Stimulated activated CD4-positive, alpha-beta T cell treated with anti-CD3 and anti-CD28 coated beads, Interleukin-4, amount 100 ng/mL, for 4 hours (primary cell): ENCODE results near the gene SRRM2.

Experiments used
- DNase-seq, 2 experiments: peaks; one replicate each; pipeline ENCODE4 v3.0.0-alpha.2; 2020

SRRM2 gene

GRCh38 chr16:2778630-2778958 lies 26.2 kb downstream of the SRRM2 start:
- DNase-seq, result no peak

GRCh38 chr16:2779151-2779920 lies 26.9 kb downstream of the SRRM2 start:
- DNase-seq, result no peak

GRCh38 chr16:2779978-2780898 lies 27.8 kb downstream of the SRRM2 start:
- DNase-seq, result no peak

GRCh38 chr16:2782583-2783351 lies 30.3 kb downstream of the SRRM2 start:
- DNase-seq, result no peak

- DNase-seq, result no peak
Observed at GRCh38 chr16:2783581-2784357, 31.3 kb downstream of the SRRM2 start.

GRCh38 chr16:2784358-2785100 lies 32.1 kb downstream of the SRRM2 start:
- no peak for DNase-seq

- peak; percentile 38 to 44 for DNase-seq
Observed at GRCh38 chr16:2785101-2785991, 32.9 kb downstream of the SRRM2 start.

GRCh38 chr16:2786061-2786825 lies 33.8 kb downstream of the SRRM2 start:
- DNase-seq, result no peak

GRCh38 chr16:2786826-2787151 lies 34.4 kb downstream of the SRRM2 start:
- DNase-seq, result no peak

- DNase-seq, result no peak
Observed at GRCh38 chr16:2787406-2787805, 35.0 kb downstream of the SRRM2 start, which contains the start of gene PRSS33. Gene PRSS33 (minus strand): TSS chr16:2787560. CDS start chr16:2786547, 1,013 bp downstream.

GRCh38 chr16:2787961-2788360 lies 35.5 kb downstream of the SRRM2 start:
- DNase-seq, result no peak

- DNase-seq, result no peak
Observed at GRCh38 chr16:2790631-2791030, 38.2 kb downstream of the SRRM2 start.

- no peak for DNase-seq
Observed at GRCh38 chr16:2791174-2791573, 38.7 kb downstream of the SRRM2 start.

- DNase-seq, result no peak
Observed at GRCh38 chr16:2792940-2793339, 40.5 kb downstream of the SRRM2 start.

- DNase-seq, result no peak
Observed at GRCh38 chr16:2795395-2796143, 43.1 kb downstream of the SRRM2 start.

GRCh38 chr16:2798723-2799204 lies 46.3 kb downstream of the SRRM2 start:
- DNase-seq, result no peak

GRCh38 chr16:2799205-2799858 lies 46.9 kb downstream of the SRRM2 start:
- DNase-seq, result no peak

- no peak for DNase-seq
Observed at GRCh38 chr16:2799859-2800226, 47.4 kb downstream of the SRRM2 start.
